Measurements from ENCODE around the gene MARK3. TPM values are rescaled to one million over a fixed set of nuclear protein-coding genes. Genes with fewer than 3 reads are reported as not detected.
A peak's percentile ranks its signal among the peaks of the same experiment; 100 is the strongest.

The MARK3 gene
- total RNA-seq, 1 donor from 2014 or later, result 105 TPM

- no peak overlapping the region for H3K27ac ChIP-seq
- no peaks in the 10 kb centered on the region for H3K27me3 ChIP-seq
- H3K9me3 ChIP-seq, result no peaks in the 10 kb centered on the region
- ATAC-seq (no peak), DNase-seq (peak; percentile 49)
- H3K36me3 ChIP-seq, result no peaks in the 10 kb centered on the region
- H3K4me3 ChIP-seq, result no peak overlapping the region
- intact Hi-C loops (cut with DNase I), result no loop called here
- H3K4me1 ChIP-seq, result peaks cover 61% of the 10 kb centered on the region
- TF ChIP-seq, protein P1, sequence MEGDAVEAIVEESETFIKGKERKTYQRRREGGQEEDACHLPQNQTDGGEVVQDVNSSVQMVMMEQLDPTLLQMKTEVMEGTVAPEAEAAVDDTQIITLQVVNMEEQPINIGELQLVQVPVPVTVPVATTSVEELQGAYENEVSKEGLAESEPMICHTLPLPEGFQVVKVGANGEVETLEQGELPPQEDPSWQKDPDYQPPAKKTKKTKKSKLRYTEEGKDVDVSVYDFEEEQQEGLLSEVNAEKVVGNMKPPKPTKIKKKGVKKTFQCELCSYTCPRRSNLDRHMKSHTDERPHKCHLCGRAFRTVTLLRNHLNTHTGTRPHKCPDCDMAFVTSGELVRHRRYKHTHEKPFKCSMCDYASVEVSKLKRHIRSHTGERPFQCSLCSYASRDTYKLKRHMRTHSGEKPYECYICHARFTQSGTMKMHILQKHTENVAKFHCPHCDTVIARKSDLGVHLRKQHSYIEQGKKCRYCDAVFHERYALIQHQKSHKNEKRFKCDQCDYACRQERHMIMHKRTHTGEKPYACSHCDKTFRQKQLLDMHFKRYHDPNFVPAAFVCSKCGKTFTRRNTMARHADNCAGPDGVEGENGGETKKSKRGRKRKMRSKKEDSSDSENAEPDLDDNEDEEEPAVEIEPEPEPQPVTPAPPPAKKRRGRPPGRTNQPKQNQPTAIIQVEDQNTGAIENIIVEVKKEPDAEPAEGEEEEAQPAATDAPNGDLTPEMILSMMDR (IDR thresholded peaks at IDR 0.05), result no peak
These were observed 132.0 kb downstream of the MARK3 start for GRCh38 chr14:103517174-103517566.

- TF ChIP-seq, protein P1 (IDR thresholded peaks at IDR 0.05), result no peak
- DNase-seq, result peak; percentile 73
- peaks cover 57% of the 10 kb centered on the region for H3K4me1 ChIP-seq
- ATAC-seq, result no peak
- no peaks in the 10 kb centered on the region for H3K27me3 ChIP-seq
- H3K9me3 ChIP-seq, result no peaks in the 10 kb centered on the region
- H3K4me3 ChIP-seq, result no peak overlapping the region
- peak overlapping the region; percentile 24 for H3K27ac ChIP-seq
- intact Hi-C loops (cut with DNase I), result no loop called here
- no peaks in the 10 kb centered on the region for H3K36me3 ChIP-seq
These were observed 132.7 kb downstream of the MARK3 start for GRCh38 chr14:103517721-103518421.

GRCh38 chr14:103518422-103519042 lies 133.3 kb downstream of the MARK3 start:
- Histone ChIP-seq H3K4me3 (no peak overlapping the region), H3K9me3 (no peaks in the 10 kb centered on the region), H3K36me3 (no peaks in the 10 kb centered on the region), H3K4me1 (peaks cover 54% of the 10 kb centered on the region), H3K27me3 (no peaks in the 10 kb centered on the region), H3K27ac (peak overlapping the region; percentile 24)
- DNase-seq (peak; percentile 87), ATAC-seq (peak; percentile 48)
- intact Hi-C loops (cut with DNase I), result no loop called here
- TF ChIP-seq, protein P1 (IDR thresholded peaks at IDR 0.05), result peak; percentile 86

GRCh38 chr14:103519043-103519836 lies 134.0 kb downstream of the MARK3 start:
- Histone ChIP-seq H3K9me3 (no peaks in the 10 kb centered on the region), H3K27ac (peak overlapping the region; percentile 24), H3K4me3 (no peak overlapping the region), H3K4me1 (peaks cover 47% of the 10 kb centered on the region), H3K27me3 (no peaks in the 10 kb centered on the region), H3K36me3 (no peaks in the 10 kb centered on the region)
- peak; percentile 64 for DNase-seq
- intact Hi-C loops (cut with DNase I), result no loop called here
- ATAC-seq, result no peak
- TF ChIP-seq, protein P1 (IDR thresholded peaks at IDR 0.05), result no peak

- DNase-seq, result peak; percentile 71
- Histone ChIP-seq H3K36me3 (no peaks in the 10 kb centered on the region), H3K9me3 (no peaks in the 10 kb centered on the region), H3K4me3 (no peak overlapping the region), H3K27ac (peak overlapping the region; percentile 24), H3K4me1 (peaks cover 51% of the 10 kb centered on the region), H3K27me3 (no peaks in the 10 kb centered on the region)
- ATAC-seq, result no peak
- TF ChIP-seq, protein P1 (IDR thresholded peaks at IDR 0.05), result no peak
- intact Hi-C loops (cut with DNase I), result no loop called here
These were observed 134.6 kb downstream of the MARK3 start for GRCh38 chr14:103519837-103520212.

All from upper lobe of right lung (tissue), 1 donor.